ENCODE results near the gene SMOC2. TPM values are rescaled to one million over a fixed set of nuclear protein-coding genes. Genes with fewer than 3 reads are reported as not detected.

Gene SMOC2
- polyA plus RNA-seq, 1 donor from 2014 or later, result 0.50 TPM

DNA sequence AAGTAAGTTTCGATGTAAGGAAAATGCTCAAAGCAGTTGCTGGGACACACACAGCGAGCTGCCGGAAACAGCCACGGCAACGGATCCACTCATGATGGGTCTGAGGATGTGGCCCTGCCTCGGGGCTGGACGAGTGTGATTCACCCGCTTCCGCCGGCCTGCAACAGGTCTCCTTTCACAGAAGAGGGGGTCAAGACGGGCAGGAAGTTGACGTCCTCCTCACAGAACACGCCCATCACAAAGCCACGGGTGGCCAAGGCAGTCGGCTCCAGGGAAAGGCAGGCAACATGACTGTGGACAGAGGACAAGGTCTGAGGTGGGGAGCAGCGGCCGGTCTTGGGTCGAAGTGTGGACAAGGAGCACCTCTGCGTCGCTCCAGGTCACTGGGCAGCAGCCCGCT is 29.9 kb upstream of the SMOC2 start:
- TF ChIP-seq, protein P1, sequence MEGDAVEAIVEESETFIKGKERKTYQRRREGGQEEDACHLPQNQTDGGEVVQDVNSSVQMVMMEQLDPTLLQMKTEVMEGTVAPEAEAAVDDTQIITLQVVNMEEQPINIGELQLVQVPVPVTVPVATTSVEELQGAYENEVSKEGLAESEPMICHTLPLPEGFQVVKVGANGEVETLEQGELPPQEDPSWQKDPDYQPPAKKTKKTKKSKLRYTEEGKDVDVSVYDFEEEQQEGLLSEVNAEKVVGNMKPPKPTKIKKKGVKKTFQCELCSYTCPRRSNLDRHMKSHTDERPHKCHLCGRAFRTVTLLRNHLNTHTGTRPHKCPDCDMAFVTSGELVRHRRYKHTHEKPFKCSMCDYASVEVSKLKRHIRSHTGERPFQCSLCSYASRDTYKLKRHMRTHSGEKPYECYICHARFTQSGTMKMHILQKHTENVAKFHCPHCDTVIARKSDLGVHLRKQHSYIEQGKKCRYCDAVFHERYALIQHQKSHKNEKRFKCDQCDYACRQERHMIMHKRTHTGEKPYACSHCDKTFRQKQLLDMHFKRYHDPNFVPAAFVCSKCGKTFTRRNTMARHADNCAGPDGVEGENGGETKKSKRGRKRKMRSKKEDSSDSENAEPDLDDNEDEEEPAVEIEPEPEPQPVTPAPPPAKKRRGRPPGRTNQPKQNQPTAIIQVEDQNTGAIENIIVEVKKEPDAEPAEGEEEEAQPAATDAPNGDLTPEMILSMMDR (IDR thresholded peaks at IDR 0.05; ENCODE audit: poor library complexity, severe bottlenecking), result no peak
- TF ChIP-seq EP300 (conservative IDR thresholded peaks at IDR 0.05; ENCODE audit: poor library complexity, severe bottlenecking) (no peak), RAD21 (conservative IDR thresholded peaks at IDR 0.05) (no peak), POLR2AphosphoS5 (IDR thresholded peaks at IDR 0.05) (no peak), MXI1 (conservative IDR thresholded peaks at IDR 0.05; ENCODE audit: poor library complexity, severe bottlenecking) (no peak), EZH2 (IDR thresholded peaks at IDR 0.05; ENCODE audit: borderline replicate concordance, insufficient read depth, low read length, poor library complexity, severe bottlenecking) (no peak), SMC3 (conservative IDR thresholded peaks at IDR 0.05; ENCODE audit: poor library complexity) (no peak), TAF1 (IDR thresholded peaks at IDR 0.05; ENCODE audit: low read depth) (no peak)
- TF ChIP-seq, protein P2, sequence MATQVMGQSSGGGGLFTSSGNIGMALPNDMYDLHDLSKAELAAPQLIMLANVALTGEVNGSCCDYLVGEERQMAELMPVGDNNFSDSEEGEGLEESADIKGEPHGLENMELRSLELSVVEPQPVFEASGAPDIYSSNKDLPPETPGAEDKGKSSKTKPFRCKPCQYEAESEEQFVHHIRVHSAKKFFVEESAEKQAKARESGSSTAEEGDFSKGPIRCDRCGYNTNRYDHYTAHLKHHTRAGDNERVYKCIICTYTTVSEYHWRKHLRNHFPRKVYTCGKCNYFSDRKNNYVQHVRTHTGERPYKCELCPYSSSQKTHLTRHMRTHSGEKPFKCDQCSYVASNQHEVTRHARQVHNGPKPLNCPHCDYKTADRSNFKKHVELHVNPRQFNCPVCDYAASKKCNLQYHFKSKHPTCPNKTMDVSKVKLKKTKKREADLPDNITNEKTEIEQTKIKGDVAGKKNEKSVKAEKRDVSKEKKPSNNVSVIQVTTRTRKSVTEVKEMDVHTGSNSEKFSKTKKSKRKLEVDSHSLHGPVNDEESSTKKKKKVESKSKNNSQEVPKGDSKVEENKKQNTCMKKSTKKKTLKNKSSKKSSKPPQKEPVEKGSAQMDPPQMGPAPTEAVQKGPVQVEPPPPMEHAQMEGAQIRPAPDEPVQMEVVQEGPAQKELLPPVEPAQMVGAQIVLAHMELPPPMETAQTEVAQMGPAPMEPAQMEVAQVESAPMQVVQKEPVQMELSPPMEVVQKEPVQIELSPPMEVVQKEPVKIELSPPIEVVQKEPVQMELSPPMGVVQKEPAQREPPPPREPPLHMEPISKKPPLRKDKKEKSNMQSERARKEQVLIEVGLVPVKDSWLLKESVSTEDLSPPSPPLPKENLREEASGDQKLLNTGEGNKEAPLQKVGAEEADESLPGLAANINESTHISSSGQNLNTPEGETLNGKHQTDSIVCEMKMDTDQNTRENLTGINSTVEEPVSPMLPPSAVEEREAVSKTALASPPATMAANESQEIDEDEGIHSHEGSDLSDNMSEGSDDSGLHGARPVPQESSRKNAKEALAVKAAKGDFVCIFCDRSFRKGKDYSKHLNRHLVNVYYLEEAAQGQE (IDR thresholded peaks at IDR 0.05; ENCODE audit: borderline replicate concordance), result no peak
- Histone ChIP-seq H2AFZ (ENCODE audit: low read depth, low read length) (no peak overlapping the region), H3K27ac (ENCODE audit: low read length) (no peak overlapping the region)

GRCh38 chr6:168411793-168412192 is 29.2 kb upstream of the SMOC2 start:
- no peaks in the 10 kb centered on the region for H3K9me2 ChIP-seq (ENCODE audit: insufficient read depth, low read length)
- no peaks in the 10 kb centered on the region for H3K79me2 ChIP-seq (replicated peaks; ENCODE audit: insufficient read depth, low read length)

More for the DNA sequence above, 29.9 kb upstream of the SMOC2 start:
- Histone ChIP-seq H3K4me3 (ENCODE audit: low read length) (no peak overlapping the region), H3K79me2 (replicated peaks; ENCODE audit: insufficient read depth, low read length) (no peaks in the 10 kb centered on the region), H3K9me3 (ENCODE audit: low read length) (no peaks in the 10 kb centered on the region), H3K9ac (ENCODE audit: low read length) (no peak overlapping the region), H4K20me1 (ENCODE audit: insufficient read depth) (no peaks in the 10 kb centered on the region), H3K9me2 (ENCODE audit: insufficient read depth, low read length) (no peaks in the 10 kb centered on the region), H3K36me3 (ENCODE audit: insufficient read depth, low read length) (no peaks in the 10 kb centered on the region), H3K4me2 (ENCODE audit: low read length) (no peak overlapping the region), H3F3A (ENCODE audit: insufficient read depth, low read length, poor library complexity, severe bottlenecking) (no peaks in the 10 kb centered on the region), H3K27me3 (ENCODE audit: insufficient read depth, low read depth, low read length) (no peaks in the 10 kb centered on the region)

DNA sequence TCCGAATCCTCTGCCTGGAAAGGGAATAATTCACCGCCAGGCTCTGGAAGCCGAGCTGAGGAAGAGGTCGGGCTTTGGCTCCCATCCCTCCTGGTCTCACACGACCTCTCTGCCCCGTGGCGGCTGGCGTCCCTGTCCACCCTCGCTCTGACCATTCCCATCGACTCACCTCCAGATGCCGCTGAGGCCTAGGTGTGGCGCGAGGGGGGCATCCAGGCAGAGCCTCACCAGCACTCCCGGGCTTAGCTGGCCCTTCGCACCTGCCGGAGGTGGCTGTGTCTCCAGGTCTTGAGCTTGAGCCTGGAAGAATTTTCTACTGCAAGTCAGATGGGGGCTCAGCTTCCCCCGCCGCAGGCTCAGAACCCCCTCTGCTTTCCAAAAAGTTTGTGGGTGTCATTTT is 28.5 kb upstream of the SMOC2 start:
- Histone ChIP-seq H3K4me3 (ENCODE audit: low read length) (no peak overlapping the region), H4K20me1 (ENCODE audit: insufficient read depth) (no peaks in the 10 kb centered on the region), H3K36me3 (ENCODE audit: insufficient read depth, low read length) (no peaks in the 10 kb centered on the region), H3K9me2 (ENCODE audit: insufficient read depth, low read length) (no peaks in the 10 kb centered on the region), H3F3A (ENCODE audit: insufficient read depth, low read length, poor library complexity, severe bottlenecking) (no peaks in the 10 kb centered on the region), H3K79me2 (replicated peaks; ENCODE audit: insufficient read depth, low read length) (no peaks in the 10 kb centered on the region), H3K27me3 (ENCODE audit: insufficient read depth, low read depth, low read length) (no peaks in the 10 kb centered on the region), H3K4me2 (ENCODE audit: low read length) (no peak overlapping the region), H3K9me3 (ENCODE audit: low read length) (no peaks in the 10 kb centered on the region), H2AFZ (ENCODE audit: low read depth, low read length) (no peak overlapping the region), H3K9ac (ENCODE audit: low read length) (no peak overlapping the region), H3K27ac (ENCODE audit: low read length) (no peak overlapping the region)
- TF ChIP-seq MXI1 (conservative IDR thresholded peaks at IDR 0.05; ENCODE audit: poor library complexity, severe bottlenecking) (no peak), EP300 (conservative IDR thresholded peaks at IDR 0.05; ENCODE audit: poor library complexity, severe bottlenecking) (no peak), SMC3 (conservative IDR thresholded peaks at IDR 0.05; ENCODE audit: poor library complexity) (no peak), POLR2AphosphoS5 (IDR thresholded peaks at IDR 0.05) (no peak), TAF1 (IDR thresholded peaks at IDR 0.05; ENCODE audit: low read depth) (no peak)
- TF ChIP-seq, protein P2 (IDR thresholded peaks at IDR 0.05; ENCODE audit: borderline replicate concordance), result no peak
- TF ChIP-seq, protein P1 (IDR thresholded peaks at IDR 0.05; ENCODE audit: poor library complexity, severe bottlenecking), result no peak

More at GRCh38 chr6:168411793-168412192, 29.2 kb upstream of the SMOC2 start:
- Histone ChIP-seq H3K36me3 (ENCODE audit: insufficient read depth, low read length) (no peaks in the 10 kb centered on the region), H3F3A (ENCODE audit: insufficient read depth, low read length, poor library complexity, severe bottlenecking) (no peaks in the 10 kb centered on the region), H2AFZ (ENCODE audit: low read depth, low read length) (no peak overlapping the region), H3K27ac (ENCODE audit: low read length) (no peak overlapping the region), H3K9ac (ENCODE audit: low read length) (no peak overlapping the region), H3K27me3 (ENCODE audit: insufficient read depth, low read depth, low read length) (no peaks in the 10 kb centered on the region), H4K20me1 (ENCODE audit: insufficient read depth) (no peaks in the 10 kb centered on the region), H3K4me3 (ENCODE audit: low read length) (no peak overlapping the region), H3K9me3 (ENCODE audit: low read length) (no peaks in the 10 kb centered on the region), H3K4me2 (ENCODE audit: low read length) (no peak overlapping the region)
- no peak for TF ChIP-seq TAF1 (IDR thresholded peaks at IDR 0.05; ENCODE audit: low read depth)
